Neuronal stem cell (in vitro differentiated cells): Measurements from ENCODE around the gene CAMTA1.

Source experiments
- DNase-seq: peaks from one replicate; pipeline ENCODE4 v3.0.0-alpha.2; 2013; ENCODE audit warnings: low spot score
- H2AFZ ChIP-seq: one replicate; pipeline ENCODE4 v1.6.1; 2013; ENCODE audit warnings: mild to moderate bottlenecking, low read length, inconsistent platforms
- H2AK5ac ChIP-seq: 2 replicates; pipeline ENCODE4 v1.6.1; 2013; ENCODE audit warnings: low read depth, mild to moderate bottlenecking, inconsistent platforms, low read length, moderate library complexity, mixed read lengths
- H2BK120ac ChIP-seq: 2 replicates; pipeline ENCODE4 v1.6.1; 2013; ENCODE audit warnings: low read depth, mild to moderate bottlenecking, inconsistent platforms, low read length, moderate library complexity, mixed read lengths
- H2BK12ac ChIP-seq: one replicate; pipeline ENCODE4 v1.6.1; 2013; ENCODE audit warnings: low read length, inconsistent platforms
- H2BK15ac ChIP-seq: 2 replicates; pipeline ENCODE4 v1.6.1; 2013; ENCODE audit warnings: mild to moderate bottlenecking, low read length, inconsistent platforms, mixed read lengths
- H2BK5ac ChIP-seq: one replicate; pipeline ENCODE4 v1.6.1; 2013; ENCODE audit warnings: inconsistent platforms, mild to moderate bottlenecking, low read length, moderate library complexity
- H3K14ac ChIP-seq: one replicate; pipeline ENCODE4 v1.6.1; 2013; ENCODE audit warnings: low read length, inconsistent platforms
- H3K18ac ChIP-seq: 2 replicates; pipeline ENCODE4 v1.6.1; 2013; ENCODE audit warnings: low read length, inconsistent platforms
- H3K23ac ChIP-seq: 2 replicates; pipeline ENCODE4 v1.6.1; 2013; ENCODE audit warnings: low read depth, mild to moderate bottlenecking, mixed read lengths, low read length, inconsistent platforms; ENCODE audit not compliant: poor library complexity
- H3K27ac ChIP-seq: replicated peaks from 3 replicates; pipeline ENCODE4 v1.5.1; 2013; ENCODE audit warnings: low read length, inconsistent platforms
- H3K27me3 ChIP-seq, 3 experiments: 2 replicates each; pipeline ENCODE4 v1.6.1; 2013; ENCODE audit warnings: low read length in 3 of 3, mild to moderate bottlenecking in 2 of 3, inconsistent platforms in 1 of 3, low read depth in 1 of 3, mixed read lengths in 1 of 3, moderate library complexity in 1 of 3; ENCODE audit not compliant: control insufficient read depth in 3 of 3, insufficient read depth in 3 of 3
- H3K36me3 ChIP-seq, 2 donors: replicated peaks in 1 of 2; 2 replicates each; pipeline ENCODE4 v1.6.1; 2013; ENCODE audit warnings: low read length in 2 of 2; ENCODE audit not compliant: control insufficient read depth in 2 of 2, insufficient read depth in 2 of 2
- H3K4ac ChIP-seq: 2 replicates; pipeline ENCODE4 v1.6.1; 2013; ENCODE audit warnings: inconsistent platforms, mild to moderate bottlenecking, low read length, moderate library complexity
- H3K4me1 ChIP-seq, 2 donors: 1 replicate in 1 of 2; 2 replicates in 1 of 2; pipeline ENCODE4 v1.6.1; 2013; ENCODE audit warnings: low read length in 2 of 2, low read depth in 1 of 2; ENCODE audit not compliant: control insufficient read depth in 2 of 2, insufficient read depth in 1 of 2
- H3K4me2 ChIP-seq: one replicate; pipeline ENCODE4 v1.6.1; 2013; ENCODE audit warnings: mild to moderate bottlenecking, low read length, inconsistent platforms; ENCODE audit not compliant: insufficient read depth, poor library complexity, severe bottlenecking
- H3K4me3 ChIP-seq, 2 donors: 2 replicates each; pipeline ENCODE4 v1.5.1; 2013; ENCODE audit warnings: low read length in 2 of 2, mild to moderate bottlenecking in 2 of 2, inconsistent platforms in 1 of 2, moderate library complexity in 1 of 2
- H3K79me1 ChIP-seq: one replicate; pipeline ENCODE4 v1.6.1; 2013; ENCODE audit warnings: low read depth, mild to moderate bottlenecking, inconsistent platforms, low read length, moderate library complexity
- H3K9ac ChIP-seq: one replicate; pipeline ENCODE4 v1.6.1; 2013; ENCODE audit warnings: mild to moderate bottlenecking, low read depth, low read length, inconsistent platforms; ENCODE audit not compliant: poor library complexity
- H3K9me3 ChIP-seq, 2 donors: replicated peaks in 1 of 2; 2 replicates each; pipeline versions ENCODE3 to v1.6.1; 2013; ENCODE audit warnings: low read length in 2 of 2, mild to moderate bottlenecking in 2 of 2, inconsistent platforms in 1 of 2, low read depth in 1 of 2, mixed read lengths in 1 of 2, moderate library complexity in 1 of 2; ENCODE audit not compliant: control insufficient read depth in 2 of 2, insufficient read depth in 1 of 2
- H4K8ac ChIP-seq: one replicate; pipeline ENCODE4 v1.6.1; 2013; ENCODE audit warnings: low read depth, mild to moderate bottlenecking, inconsistent platforms, low read length, moderate library complexity
- H4K91ac ChIP-seq: one replicate; pipeline ENCODE4 v1.6.1; 2013; ENCODE audit warnings: low read length, low read depth, mild to moderate bottlenecking, inconsistent platforms; ENCODE audit not compliant: poor library complexity
- WGBS, 2 donors: extraction: QIAGEN DNeasy Blood & Tissue Kit; methylation state at CpG; one replicate each; pipeline ENCODE4 v1.1.7; 2013; ENCODE audit warnings: missing lambda C conversion rate in 2 of 2, mixed read lengths in 1 of 2; ENCODE audit not compliant: insufficient read length in 2 of 2, insufficient replicate concordance in 1 of 2; ENCODE audit errors: extremely low coverage in 2 of 2; 5-methylcytosine and 5-hydroxymethylcytosine counted together

Gene CAMTA1

DNA sequence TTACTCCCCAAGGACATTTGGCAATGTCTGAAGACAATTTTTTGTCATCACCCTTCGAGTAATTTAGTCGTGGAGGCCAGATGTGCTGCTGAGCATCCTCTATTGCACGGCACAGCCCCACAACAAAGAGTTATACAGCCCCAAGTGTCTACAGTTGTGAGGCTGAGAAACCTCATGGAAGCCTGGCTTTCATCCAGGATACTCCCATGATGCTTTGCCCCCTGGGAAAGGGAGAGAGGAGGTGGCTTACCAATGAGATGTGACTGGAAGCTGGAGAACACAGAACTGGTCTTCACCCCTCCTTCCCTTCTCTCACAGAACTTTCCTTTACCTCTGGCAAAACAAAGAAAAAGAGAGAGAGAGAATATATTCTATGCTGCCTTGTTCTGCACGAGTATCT is 834.9 kb downstream of the CAMTA1 start:
- no peak overlapping the region for H3K27ac ChIP-seq
- H3K9ac ChIP-seq = no peak overlapping the region
- no peak overlapping the region for H2BK5ac ChIP-seq
- no peak overlapping the region for H3K23ac ChIP-seq
- no peak overlapping the region for H2AFZ ChIP-seq
- H4K8ac ChIP-seq = no peak overlapping the region
- H3K36me3 ChIP-seq = no peaks in the 10 kb centered on the region
- H3K4me1 ChIP-seq = no peaks in the 10 kb centered on the region
- no peak overlapping the region for H3K4ac ChIP-seq
- H3K18ac ChIP-seq = no peak overlapping the region
- H3K79me1 ChIP-seq = no peaks in the 10 kb centered on the region
- no peak overlapping the region for H2AK5ac ChIP-seq
- H2BK12ac ChIP-seq = no peak overlapping the region
- no peak overlapping the region for H2BK120ac ChIP-seq
- H3K14ac ChIP-seq = no peak overlapping the region
- H3K4me2 ChIP-seq = no peak overlapping the region
- DNase-seq = no peak
- H3K9me3 ChIP-seq = no peaks in the 10 kb centered on the region
- no peak overlapping the region for H3K4me3 ChIP-seq
- H4K91ac ChIP-seq = no peak overlapping the region
- H3K27me3 ChIP-seq = peaks cover 0 to 26% (median 0%) of the 10 kb centered on the region in 3 experiments
- no peak overlapping the region for H2BK15ac ChIP-seq
- WGBS, 2 donors = no CpG with 5 or more reads among the region's 4 CpGs

DNA sequence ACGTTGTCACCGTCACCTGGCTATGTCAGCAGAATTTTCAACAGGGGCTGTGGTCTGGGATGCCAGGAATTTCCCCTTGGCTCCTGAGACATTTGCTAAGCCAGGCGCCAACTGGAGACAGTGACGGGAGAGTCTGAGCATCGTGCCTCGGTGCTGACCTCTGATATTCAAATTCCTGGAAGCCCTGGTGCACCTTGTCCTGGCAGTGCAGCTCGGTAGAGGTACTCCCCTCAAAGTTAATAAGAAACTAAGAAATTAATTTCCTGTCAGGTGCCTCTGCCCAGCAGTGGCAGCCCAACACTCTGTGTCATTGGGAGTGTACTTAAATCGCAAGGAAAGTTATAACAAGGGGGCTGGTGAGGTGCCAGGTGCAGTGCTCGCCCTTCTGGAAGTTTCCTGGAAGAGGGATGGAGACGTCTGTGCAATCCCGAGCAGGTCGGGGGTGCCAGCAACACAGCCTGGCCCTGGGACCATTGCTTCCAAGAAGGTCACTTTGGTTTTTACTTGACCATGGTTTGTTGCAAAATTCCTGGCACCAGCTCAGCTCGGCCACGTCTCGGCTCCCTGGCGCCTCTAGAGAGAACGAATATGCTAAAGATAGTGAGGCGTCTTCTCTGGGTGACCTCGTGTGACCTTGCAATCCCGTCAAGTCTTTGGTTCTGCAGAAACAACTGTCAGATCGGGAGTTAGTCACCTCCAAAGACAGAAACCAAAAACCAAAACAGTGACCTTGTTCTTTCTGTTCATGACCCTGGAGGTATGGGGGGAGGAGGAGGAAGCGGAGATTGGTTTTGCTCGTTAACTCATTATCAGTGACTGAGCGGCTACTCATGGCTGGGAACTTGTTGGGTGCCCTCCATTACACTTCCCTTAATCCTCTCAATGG is 836.3 kb downstream of the CAMTA1 start:
- H2BK12ac ChIP-seq = no peak overlapping the region

DNA sequence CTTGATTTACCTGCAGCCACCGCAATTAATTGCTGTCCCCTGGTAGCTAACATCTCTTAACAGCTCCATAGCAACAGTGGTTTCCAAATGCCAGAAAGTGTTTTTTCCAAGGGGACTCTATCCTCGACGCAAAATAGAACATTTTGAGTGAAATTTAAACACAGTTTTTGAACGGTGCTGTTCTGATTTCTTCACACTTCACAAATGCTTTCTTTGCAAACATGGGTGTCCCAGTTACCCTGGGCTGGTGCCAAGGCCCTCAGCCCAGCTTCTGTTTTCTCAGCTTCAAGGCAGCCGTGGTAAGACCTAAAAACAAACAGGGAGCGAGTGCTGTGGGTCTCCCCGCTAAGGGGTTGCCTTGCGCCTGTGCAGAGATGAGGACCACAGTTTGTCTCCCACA is 838.6 kb downstream of the CAMTA1 start:
- Histone ChIP-seq H2BK12ac (no peak overlapping the region), H3K36me3 (no peaks in the 10 kb centered on the region), H4K8ac (no peak overlapping the region), H3K9me3 (no peaks in the 10 kb centered on the region), H2BK15ac (no peak overlapping the region), H2AK5ac (no peak overlapping the region), H2BK120ac (no peak overlapping the region), H3K4me2 (no peak overlapping the region), H3K4me3 (no peak overlapping the region), H2BK5ac (no peak overlapping the region), H3K23ac (no peak overlapping the region), H3K4ac (no peak overlapping the region), H4K91ac (no peak overlapping the region), H3K18ac (no peak overlapping the region), H3K27me3 (peaks cover 0 to 51% (median 0%) of the 10 kb centered on the region in 3 experiments), H3K9ac (no peak overlapping the region), H3K79me1 (no peaks in the 10 kb centered on the region), H3K4me1 (no peaks in the 10 kb centered on the region), H3K27ac (no peak overlapping the region), H3K14ac (no peak overlapping the region), H2AFZ (no peak overlapping the region)
- no CpG with 5 or more reads among the region's 8 CpGs for WGBS, 2 donors
- DNase-seq = no peak

More for the DNA sequence above, 836.3 kb downstream of the CAMTA1 start:
- no peak overlapping the region for H3K4me2 ChIP-seq
- no peak overlapping the region for H2BK5ac ChIP-seq
- H4K8ac ChIP-seq = no peak overlapping the region
- no peaks in the 10 kb centered on the region for H3K9me3 ChIP-seq
- H2BK15ac ChIP-seq = no peak overlapping the region
- WGBS, 2 donors = no CpG with 5 or more reads among the region's 24 CpGs
- H2AK5ac ChIP-seq = no peak overlapping the region
- H3K18ac ChIP-seq = peak overlapping the region; percentile 21
- no peak overlapping the region for H3K14ac ChIP-seq
- no peak overlapping the region for H2BK120ac ChIP-seq
- no peak overlapping the region for H3K9ac ChIP-seq
- H3K23ac ChIP-seq = no peak overlapping the region
- H2AFZ ChIP-seq = no peak overlapping the region
- H3K27ac ChIP-seq = no peak overlapping the region
- peaks cover 0 to 35% (median 0%) of the 10 kb centered on the region in 3 experiments for H3K27me3 ChIP-seq
- no peak for DNase-seq
- H3K36me3 ChIP-seq = no peaks in the 10 kb centered on the region
- H3K4ac ChIP-seq = no peak overlapping the region
- H3K79me1 ChIP-seq = no peaks in the 10 kb centered on the region
- no peak overlapping the region for H3K4me3 ChIP-seq
- H4K91ac ChIP-seq = no peak overlapping the region
- no peaks in the 10 kb centered on the region for H3K4me1 ChIP-seq

DNA sequence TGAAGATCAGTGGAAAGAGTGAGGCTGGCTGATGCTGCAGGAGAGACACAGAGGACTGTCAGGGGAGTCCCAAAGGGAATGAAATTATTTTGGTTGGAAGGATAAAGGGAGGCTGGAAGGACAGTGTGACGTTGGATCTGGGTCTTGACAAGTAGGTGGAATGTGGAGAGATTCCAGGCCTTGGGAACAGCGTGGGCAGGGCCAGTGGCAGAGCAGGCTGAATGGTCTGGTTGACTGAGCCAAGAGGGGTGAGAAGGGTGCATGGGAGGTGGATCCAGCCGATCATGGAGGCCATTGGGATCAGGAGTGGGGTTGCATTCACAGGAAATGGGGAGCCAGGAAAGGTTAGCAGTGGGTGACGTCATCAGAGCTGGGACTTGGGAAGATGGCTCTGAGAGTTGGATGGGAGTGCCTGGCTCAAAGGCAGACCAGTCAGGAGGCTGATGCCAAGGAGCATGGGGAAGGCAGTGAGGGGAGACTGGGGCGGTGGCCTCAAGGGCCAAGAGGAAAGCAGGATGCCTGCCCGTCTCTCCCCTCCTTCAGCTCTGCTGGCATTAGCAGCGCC is 839.6 kb downstream of the CAMTA1 start:
- Histone ChIP-seq H2BK15ac (no peak overlapping the region), H2BK120ac (no peak overlapping the region), H2AFZ (no peak overlapping the region), H3K4me2 (no peak overlapping the region), H3K9ac (no peak overlapping the region), H4K91ac (no peak overlapping the region), H3K36me3 (no peaks in the 10 kb centered on the region), H3K4me3 (no peak overlapping the region), H3K4me1 (no peaks in the 10 kb centered on the region), H3K9me3 (no peaks in the 10 kb centered on the region), H3K4ac (no peak overlapping the region), H3K27ac (no peak overlapping the region), H3K18ac (no peak overlapping the region), H2BK5ac (no peak overlapping the region), H4K8ac (no peak overlapping the region), H3K79me1 (no peaks in the 10 kb centered on the region), H3K27me3 (peaks cover 0 to 60% (median 0%) of the 10 kb centered on the region in 3 experiments), H3K23ac (no peak overlapping the region), H2AK5ac (no peak overlapping the region), H3K14ac (no peak overlapping the region), H2BK12ac (no peak overlapping the region)
- DNase-seq = no peak
- no CpG with 5 or more reads among the region's 7 CpGs for WGBS, 2 donors
